ENCODE results near the gene L1CAM.

DNA sequence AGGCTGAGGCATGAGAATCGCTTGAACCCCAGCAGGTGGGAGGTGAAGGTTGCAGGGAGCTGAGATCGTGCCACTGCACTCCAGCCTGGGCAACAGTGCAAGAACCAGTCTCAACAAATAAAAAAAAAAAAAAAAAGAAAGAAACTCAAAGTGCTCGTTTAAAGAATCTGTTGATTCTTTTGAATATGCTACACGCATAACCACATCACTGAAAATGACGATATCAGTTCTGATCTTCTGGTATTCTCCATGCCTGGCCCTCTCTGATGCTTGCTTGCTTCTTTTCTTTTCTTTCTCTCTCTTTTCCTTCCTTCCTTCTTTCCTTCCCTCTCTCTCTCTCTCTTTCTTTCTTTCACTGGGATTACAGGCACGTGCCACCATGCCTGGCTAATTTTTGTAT is 25.8 kb upstream of the L1CAM start:
- no peak for TF ChIP-seq POLR2AphosphoS5 (IDR thresholded peaks at IDR 0.05; ENCODE audit: borderline replicate concordance, low read depth, low read length)
- no peak for TF ChIP-seq FOXP2 (optimal IDR thresholded peaks at IDR 0.05; ENCODE audit: control extremely low read depth, extremely low read length, insufficient read depth)
- TF ChIP-seq EZH2 (IDR thresholded peaks at IDR 0.05) = no peak

All from SK-N-MC (cell line).